GM18861 (cell line): ENCODE data around the gene DSP.

Experiments
- ATAC-seq: cut with Tn5 transposase; IDR thresholded peaks from one replicate; pipeline ENCODE4 v1.9.1; 2021; ENCODE audit not compliant: unreplicated experiment

Gene DSP

DNA sequence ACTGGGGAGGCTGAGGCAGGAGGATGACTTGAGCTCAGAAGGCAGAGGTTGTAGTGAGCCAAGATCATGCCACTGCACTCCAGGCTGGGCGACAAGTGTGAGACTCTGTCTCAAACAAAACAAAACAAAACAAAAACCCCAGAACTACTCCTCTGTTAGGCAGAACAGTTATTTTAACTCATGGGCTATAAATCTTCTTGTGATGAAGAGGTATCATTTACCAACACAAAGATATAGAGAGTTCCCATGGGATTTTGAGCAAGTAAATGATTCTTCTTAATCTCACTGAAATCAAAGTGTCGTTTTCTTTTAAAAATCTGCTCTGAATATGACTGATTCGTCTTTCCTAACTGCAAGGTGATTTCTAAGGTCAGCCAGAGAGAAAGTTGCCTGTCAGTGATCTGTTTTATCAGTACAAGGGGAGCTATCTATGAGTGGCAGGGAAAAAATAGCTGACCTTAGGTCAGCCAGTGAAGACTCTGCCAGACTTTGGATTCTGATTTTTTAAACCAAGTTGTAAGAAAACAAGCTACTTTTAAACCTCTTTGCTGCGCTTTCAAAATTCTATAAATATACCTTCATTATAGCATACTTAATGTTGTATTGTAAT lies 3.8 kb upstream of the DSP start:
- ATAC-seq, result no peak

DNA sequence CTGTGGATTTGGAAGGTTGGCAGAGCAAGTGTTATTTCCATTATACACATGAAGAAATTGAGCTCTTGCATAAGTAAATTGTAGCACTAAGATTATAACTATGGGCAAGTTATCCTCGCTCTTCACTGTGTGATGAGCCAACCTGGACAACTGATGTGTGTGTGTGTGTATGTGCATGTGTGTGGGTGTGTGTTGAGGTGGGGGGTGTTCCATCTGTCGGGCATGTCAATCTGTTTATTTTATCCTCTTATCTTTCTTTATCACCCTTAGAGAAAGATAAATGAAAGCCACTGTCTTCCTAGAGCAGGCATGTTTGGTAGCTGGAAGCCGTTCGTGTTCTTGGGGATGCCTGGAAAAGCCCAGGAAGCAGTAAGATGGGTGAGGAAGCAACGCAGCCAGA lies 3.0 kb upstream of the DSP start:
- no peak for ATAC-seq

GRCh38 chr6:7540595-7540994 lies 876 bp upstream of the DSP start:
- ATAC-seq, result no peak

- no peak for ATAC-seq
These were observed 798 bp downstream of the DSP start for GRCh38 chr6:7542065-7542873.

DNA sequence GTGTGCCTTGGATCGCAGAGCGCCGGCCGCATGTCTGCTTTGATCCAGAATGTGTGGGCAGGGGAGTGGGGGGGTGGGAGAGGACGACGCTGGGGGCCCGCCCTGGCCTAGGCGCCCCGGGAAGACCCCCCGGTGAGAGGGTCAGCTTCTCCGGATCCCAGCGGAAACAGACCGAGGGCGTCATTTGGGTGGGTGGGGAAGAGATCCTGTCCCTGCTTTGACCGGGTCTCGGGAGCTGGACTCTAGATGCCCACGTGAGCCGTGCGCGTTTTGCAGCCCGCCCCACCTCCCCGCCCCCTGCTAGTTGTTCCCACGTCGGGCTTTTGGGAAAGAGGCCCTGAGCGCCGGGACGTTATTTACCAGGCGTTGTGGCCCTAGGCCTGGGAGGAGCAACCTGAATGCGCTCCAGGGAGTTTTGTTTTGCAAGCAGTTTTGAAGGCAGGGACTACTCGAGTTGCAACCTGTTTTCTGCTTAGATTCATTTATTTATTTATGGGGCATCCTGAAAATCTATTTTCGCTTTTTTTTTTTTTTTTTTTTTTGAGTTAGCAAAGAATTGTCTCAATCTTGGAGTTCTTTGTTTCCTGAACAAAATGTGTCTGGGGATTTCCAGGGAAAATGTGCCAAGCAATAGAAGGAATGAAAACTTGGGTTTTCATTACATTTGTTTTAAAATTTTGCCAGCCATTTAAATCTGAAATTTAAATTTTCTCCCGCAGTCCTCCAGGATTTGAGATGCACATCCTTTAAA lies 1.6 kb downstream of the DSP start:
- ATAC-seq, result no peak

GRCh38 chr6:7543789-7544424 lies 2.4 kb downstream of the DSP start:
- no peak for ATAC-seq

DNA sequence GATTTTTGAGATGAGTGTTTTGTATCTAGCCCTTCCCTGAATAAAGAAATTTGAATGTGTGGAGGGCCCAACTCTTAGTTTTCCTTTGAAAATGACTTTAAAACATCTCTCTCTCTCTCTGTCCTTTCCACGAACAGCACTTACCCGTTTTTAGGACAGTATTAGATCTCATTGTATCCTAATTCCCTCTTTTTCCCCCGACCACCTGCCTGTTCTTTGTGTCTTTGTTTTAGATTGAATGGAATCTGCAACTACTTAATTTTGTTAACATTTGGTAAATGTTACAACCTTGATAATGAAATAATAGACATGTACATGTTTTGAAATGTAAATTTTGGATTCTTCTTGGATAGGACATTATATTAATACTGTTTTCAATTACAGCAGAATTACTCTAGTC lies 3.1 kb downstream of the DSP start:
- no peak for ATAC-seq

- no peak for ATAC-seq
These were observed 4.0 kb downstream of the DSP start for GRCh38 chr6:7545316-7546019.

DNA sequence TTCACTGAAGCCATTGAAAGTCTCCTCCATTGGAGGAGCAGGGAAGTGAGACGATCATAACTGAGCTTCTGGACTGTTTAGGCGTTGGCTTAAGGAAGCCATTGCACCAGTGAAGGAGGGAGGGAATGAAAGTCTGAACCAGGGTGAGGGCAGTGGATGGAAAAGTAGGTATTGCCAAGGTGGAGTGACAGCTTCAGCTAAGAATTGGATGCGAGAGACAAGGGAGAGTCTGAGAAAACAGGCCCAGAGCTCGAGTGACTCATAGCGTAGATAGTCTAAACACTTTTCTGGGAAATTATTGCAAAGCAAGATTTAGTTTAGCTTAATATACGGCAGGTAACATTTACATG lies 4.5 kb downstream of the DSP start:
- ATAC-seq, result no peak

DNA sequence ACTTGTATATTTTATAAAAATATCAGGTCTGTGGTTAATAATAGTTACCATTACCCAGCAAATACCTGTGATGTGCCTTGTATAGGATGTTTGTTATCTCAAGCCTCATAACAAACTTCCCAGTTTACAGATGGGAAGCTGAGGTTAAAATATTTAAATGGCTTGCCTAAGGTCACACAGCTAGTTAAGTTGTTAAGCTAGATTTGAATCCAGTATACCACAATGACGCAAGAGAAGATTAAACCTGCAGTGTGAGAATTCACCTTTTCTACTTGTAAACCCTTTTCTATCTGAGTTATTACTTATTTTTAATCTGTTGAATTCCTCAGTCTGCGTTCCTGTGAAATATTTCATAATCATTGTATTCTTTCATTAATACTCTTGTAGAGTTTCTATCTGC lies 4.9 kb downstream of the DSP start:
- ATAC-seq, result no peak

- no peak for ATAC-seq
These were observed 5.4 kb downstream of the DSP start for GRCh38 chr6:7546896-7547295.

DNA sequence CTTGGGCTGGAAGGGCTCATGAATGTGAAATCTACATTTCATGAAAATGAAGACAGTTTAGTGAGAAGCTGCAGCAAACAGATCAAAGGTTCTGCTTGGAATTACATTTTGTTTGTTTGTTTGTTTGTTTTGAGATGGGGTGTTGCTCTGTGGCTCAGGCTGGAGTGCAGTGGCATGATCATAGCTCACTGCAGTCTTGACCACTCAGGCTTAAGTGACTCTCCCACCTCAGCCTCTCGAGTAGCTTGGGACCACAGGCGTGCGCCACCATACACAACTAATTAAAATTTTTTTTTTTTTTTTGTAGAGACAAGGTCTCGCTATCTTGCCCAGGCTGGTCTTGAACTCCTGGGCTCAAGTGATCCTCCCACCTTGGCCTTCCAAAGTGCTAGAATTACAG lies 5.8 kb downstream of the DSP start:
- no peak for ATAC-seq

DNA sequence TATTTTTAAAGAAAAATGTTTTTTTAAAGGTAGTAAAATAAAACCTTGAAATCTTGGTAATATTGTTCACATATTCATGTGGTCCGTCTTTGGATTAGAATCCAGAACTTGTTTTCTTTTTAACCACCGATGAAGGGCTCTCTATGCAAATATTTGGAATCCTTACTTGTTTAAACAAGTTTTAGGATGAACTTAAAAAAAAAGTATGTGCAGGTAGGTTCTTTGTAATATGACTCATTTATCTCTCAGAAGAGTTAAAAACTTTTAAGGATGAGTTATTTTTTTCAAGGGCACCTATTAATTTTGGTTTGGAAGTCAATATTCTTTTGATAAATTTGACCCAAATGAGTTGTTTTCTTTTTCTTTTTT lies 8.9 kb downstream of the DSP start:
- no peak for ATAC-seq

GRCh38 chr6:7554533-7555275 lies 13.2 kb downstream of the DSP start:
- ATAC-seq, result no peak

- ATAC-seq, result no peak
These were observed 14.2 kb downstream of the DSP start for GRCh38 chr6:7555671-7556070.

GRCh38 chr6:7556394-7557106 lies 15.1 kb downstream of the DSP start:
- no peak for ATAC-seq

DNA sequence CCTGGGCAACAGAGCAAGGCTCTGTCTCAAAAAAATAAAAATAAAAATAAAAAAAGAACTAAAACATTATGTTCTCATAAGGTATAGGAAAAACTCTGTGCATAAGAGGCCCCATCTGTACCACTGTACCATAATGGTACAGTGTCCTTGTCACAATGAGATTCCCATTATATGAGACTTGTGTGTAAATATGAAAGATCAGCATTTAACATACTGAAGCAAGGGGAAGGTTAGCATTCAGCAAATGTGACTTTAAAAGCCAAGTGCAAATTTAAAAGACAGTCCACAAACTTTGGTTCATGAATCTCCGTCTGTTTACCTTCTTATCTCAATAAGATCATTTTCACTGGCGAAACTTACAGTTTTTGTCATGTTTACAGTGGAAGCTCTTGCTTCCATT lies 16.2 kb downstream of the DSP start:
- ATAC-seq, result no peak

DNA sequence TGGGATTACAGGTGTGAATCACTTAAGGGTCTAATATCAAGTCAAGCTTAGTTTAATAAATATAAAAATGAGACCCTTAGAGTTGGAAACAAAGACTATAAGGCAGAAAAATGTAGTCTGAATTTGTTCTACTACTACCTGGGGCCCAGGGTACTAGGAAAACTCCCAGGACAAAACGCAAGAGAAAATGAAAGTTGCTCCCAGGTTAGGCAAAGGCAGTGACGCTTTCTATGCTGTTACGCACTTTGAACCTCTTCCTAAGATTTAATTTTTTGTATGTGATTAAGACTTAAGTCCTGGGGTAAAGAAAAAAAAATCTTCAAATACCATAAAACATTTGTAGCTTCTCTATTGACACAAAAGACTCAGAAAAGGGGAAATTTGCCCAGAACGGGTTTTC lies 17.3 kb downstream of the DSP start:
- no peak for ATAC-seq

DNA sequence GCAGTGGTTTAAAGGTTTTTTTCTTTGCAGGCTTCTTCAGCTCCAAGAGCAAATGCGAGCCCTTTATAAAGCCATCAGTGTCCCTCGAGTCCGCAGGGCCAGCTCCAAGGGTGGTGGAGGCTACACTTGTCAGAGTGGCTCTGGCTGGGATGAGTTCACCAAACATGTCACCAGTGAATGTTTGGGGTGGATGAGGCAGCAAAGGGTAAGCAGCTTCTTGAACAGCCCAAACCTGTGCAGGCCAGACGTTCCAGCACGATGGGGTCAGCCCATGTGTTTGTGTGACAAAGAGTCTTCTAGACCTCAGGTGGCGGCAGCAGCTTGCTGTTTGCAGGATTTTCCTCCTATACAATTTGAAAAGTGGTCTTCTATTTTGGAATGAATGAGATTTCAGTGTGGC lies 17.7 kb downstream of the DSP start:
- ATAC-seq, result no peak
